Ureter (tissue), 1 donor: ENCODE measurements around the gene ACACB. TPM values are rescaled to one million over a fixed set of nuclear protein-coding genes. Genes with fewer than 3 reads are reported as not detected.

ENCODE experiments used
- DNase-seq: peaks from one replicate; pipeline ENCODE4 v3.0.0-alpha.2; 2020; ENCODE audit warnings: low spot score
- total RNA-seq: library from RNA; stranded (reverse); gene quantifications from one replicate; pipeline ENCODE4 v1.2.4, GENCODE V29; 2023
- donor health status: DM: yes; HTN: yes; CAD: no.

Gene ACACB
- total RNA-seq, 1 donor from 2014 or later = 67.3 TPM

- no peak for DNase-seq
Observed at GRCh38 chr12:109214131-109214530, 97.7 kb downstream of the ACACB start.

- DNase-seq = no peak
Observed at GRCh38 chr12:109218996-109219395, 102.6 kb downstream of the ACACB start.

- no peak for DNase-seq
Observed at GRCh38 chr12:109219938-109220337, 103.6 kb downstream of the ACACB start.

DNA sequence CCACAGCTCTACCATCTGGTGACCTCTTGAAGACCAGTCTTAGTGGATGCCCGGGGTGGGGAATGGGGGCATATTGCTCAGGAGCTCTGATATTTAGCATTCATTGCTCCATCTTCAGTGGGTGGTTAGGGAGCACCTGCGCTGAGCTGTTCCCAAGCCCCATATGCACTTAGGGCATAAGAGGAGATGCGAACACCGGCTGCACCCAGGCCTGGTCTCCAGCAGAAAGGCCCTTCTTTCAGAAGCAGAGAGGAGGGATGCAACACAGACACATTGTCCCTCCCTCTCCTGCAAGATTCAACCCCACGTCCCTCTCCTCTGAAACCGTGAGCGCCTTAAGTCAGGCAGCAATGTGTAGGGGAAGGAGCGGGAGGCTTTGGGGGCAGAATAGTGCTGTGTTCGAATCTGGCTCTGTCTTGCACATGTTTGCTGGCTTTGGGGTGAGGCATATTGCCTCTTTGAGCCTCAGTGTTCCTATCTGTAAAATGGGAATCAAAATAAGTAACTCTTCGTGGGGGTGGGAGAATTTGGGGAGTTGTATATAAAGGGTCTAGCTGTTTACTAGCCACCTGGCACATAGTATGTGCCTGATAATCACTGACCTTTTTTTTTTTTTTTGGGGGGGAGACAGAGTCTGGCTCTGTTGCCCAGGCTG lies 105.0 kb downstream of the ACACB start:
- no peak for DNase-seq

DNA sequence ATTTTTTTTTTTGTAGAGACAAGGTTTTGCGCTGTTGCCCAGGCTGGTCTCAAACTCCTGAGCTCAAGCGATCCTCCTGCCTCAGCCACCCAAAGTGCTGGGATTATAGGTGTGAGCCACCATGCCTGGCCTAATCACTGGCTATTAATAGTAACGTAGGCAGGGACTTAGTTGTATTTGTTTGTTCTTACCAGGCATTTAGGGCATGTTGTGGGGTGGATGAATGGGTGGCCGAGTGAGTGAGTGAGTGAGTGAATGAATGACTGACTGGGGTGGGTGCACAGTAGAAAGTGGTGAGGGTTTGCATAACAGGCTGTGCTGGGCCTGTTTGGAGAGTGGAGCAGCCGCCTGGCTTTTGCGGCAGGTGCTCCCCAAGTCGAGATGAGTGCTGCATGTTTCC lies 105.7 kb downstream of the ACACB start:
- DNase-seq = no peak

GRCh38 chr12:109222496-109222895 lies 106.1 kb downstream of the ACACB start:
- no peak for DNase-seq

GRCh38 chr12:109223211-109223610 lies 106.8 kb downstream of the ACACB start:
- DNase-seq = no peak

DNA sequence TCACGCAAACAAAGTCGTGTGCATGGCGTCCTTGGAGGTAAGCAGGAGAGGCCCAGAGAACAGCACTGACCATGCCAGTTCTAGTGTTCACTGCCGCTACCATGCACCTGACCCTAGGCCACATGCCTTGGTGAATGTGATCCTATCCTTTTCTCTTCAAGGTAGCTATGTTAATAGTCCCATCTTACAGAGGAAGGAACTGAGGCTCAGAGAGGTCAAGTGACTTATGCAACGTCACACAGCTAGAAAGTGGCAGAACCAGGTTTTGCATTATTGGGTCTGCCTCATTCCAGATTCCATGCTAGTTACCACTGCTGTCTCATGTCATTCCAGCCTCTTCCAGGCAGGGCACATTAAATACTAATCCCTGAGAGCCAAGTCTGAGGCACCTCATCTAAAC lies 107.5 kb downstream of the ACACB start:
- DNase-seq = no peak

DNA sequence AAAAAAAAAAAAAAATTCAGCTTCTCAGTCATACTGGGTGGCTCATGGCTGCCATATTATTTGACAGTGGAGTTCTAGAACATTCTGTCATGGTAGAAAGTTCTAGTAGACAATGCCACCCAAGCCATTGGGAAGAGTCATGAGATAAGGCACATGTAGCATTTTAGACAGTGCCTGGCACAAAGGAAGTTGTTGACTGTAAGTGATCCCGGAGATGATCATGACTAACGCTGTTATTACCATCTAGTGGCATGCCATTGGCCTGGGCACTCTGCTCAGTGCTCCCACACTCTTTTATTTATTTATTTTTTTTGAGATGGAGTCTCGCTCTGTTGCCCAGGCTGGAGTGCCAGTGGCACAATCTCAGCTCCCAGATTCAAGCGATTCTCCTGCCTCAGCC lies 112.3 kb downstream of the ACACB start:
- no peak for DNase-seq

GRCh38 chr12:109230193-109230592 lies 113.8 kb downstream of the ACACB start:
- DNase-seq = no peak

DNA sequence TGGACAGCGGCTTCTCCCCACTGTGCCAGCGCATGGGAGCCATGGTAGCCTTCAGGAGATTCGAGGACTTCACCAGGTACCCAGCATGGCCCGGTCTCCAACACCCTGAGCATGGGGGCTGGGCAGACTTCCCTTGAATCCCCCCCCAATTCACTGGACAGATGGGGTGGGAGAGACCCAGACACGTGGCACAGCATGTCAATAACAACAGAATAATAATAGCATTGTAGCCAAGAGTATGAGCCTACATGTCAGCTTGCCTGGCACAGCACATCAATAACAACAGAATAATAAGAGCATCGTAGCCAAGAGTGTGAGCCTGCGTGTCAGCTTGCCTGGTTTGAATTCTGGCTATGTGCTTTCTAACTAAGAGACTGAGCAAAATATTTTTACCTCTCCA lies 116.3 kb downstream of the ACACB start:
- DNase-seq = no peak

GRCh38 chr12:109234012-109234411 lies 117.6 kb downstream of the ACACB start:
- no peak for DNase-seq

- DNase-seq = no peak
Observed at GRCh38 chr12:109236257-109236656, 119.9 kb downstream of the ACACB start.

GRCh38 chr12:109239179-109239578 lies 122.8 kb downstream of the ACACB start:
- no peak for DNase-seq

- DNase-seq = no peak
Observed at GRCh38 chr12:109239691-109240090, 123.3 kb downstream of the ACACB start.

DNA sequence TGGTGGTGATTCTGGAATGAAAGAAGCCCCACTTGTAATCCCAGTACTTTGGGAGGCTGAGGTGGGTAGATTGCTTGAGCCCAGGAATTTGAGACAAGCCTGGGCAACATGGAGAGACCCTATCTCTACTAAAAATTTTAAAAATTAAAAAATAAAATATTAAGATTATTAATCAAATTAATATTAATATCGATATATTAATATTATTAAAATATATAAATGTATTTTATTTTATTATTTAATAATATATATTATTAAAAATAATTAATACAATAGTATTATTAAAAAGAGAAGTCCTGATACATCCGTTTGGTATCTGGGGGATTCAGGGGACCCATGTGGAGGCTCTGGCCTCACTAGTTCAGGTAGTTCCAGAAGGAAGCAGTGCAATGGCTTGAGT lies 124.0 kb downstream of the ACACB start:
- no peak for DNase-seq

DNA sequence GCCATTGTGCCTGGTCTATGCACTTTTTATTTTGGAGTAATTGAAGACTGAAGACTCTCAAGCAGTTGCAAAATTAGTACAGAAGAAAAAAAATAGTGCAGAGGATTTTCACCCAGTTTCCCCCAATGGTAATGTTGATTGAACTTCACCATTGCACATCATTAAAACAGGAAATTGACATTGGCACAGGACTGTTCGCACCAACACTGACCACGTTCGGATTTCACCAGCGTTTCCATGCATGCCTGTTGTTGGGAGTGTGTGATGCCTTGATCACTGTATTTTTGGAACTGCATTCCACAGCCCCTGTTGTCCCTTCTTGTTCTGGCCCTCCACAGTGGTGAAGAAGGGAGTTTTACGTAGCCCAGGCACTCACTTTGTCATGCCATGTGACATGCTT lies 125.5 kb downstream of the ACACB start:
- no peak for DNase-seq

DNA sequence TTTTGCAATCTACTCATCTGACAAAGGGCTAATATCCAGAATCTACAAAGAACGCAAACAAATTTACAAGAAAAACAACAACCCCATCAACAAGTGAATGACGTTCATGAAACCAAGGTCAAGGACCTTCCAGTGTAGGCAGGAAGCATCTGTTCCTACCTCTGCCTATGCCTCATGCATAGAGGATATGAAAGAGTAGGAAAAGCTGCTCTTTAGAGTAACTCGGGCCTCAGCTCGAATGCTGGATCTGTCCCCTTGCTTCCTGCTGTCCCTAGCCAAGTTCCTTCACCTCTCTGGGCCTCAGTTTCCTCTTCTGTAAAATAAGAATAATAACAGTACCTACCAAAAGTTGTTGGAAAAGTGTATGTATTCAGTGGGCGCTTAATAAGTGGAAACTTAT lies 127.7 kb downstream of the ACACB start:
- DNase-seq = no peak

- no peak for DNase-seq
Observed at GRCh38 chr12:109246221-109246620, 129.8 kb downstream of the ACACB start.

DNA sequence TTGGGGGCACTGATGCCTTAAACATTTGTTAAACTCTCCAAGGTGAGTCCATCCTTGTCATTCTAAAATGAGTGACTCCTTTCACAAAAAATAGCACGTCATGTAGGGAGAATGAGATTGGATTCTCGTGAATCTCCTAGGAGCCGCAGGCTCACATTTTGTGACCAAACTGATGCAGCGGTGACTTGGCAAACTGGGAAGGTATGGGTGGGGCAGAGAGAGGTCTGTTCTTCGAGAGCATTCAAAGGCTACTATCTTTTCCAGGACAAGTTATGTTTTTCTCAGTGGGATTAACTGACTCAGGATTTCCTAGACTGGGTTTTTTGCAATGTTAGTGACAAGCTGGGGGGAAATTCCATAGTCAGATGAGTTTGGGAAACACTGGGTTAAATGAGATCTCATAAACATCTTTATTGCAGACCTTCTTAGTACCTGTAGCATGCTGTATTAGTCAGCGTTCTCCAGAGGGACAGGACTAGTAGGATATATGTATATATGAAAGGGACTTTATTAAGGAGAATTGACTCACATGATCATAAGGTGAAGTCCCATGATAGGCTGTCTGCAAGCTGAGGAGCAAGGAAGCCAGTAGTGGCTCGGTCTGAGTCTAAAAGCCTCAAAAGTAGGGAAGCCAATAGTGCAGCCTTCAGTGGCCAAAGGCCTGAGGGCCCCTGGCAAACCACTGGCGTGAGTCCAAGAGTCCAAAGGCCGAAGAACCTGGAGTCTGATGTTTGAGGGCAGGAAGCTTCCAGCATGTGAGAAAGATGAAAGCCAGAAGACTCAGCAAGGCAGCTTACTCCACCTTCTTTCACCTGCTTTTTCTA lies 131.7 kb downstream of the ACACB start:
- DNase-seq = no peak

- DNase-seq = no peak
Observed at GRCh38 chr12:109250523-109250922, 134.1 kb downstream of the ACACB start.

DNA sequence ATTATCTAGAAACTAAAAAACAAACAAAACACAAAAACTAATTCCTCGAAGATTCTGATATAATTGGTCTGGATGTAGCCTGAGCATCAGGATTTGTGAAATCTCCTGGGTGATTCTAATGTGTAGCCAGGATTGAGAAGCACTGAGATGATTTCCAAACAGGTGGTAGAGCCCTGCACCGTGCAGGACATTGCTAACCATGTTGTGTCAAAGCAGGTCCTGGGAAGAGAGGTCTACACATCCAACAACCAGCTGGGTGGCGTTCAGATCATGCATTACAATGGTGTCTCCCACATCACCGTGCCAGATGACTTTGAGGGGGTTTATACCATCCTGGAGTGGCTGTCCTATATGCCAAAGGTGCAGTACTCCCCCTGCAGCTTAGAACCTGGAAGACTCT lies 136.4 kb downstream of the ACACB start:
- no peak for DNase-seq

GRCh38 chr12:109253913-109254544 lies 137.6 kb downstream of the ACACB start:
- DNase-seq = no peak
